ENCODE results near the gene TMEM242.

- no peak for TF ChIP-seq POLR2A (IDR thresholded peaks at IDR 0.05)
- TF ChIP-seq, protein P1, sequence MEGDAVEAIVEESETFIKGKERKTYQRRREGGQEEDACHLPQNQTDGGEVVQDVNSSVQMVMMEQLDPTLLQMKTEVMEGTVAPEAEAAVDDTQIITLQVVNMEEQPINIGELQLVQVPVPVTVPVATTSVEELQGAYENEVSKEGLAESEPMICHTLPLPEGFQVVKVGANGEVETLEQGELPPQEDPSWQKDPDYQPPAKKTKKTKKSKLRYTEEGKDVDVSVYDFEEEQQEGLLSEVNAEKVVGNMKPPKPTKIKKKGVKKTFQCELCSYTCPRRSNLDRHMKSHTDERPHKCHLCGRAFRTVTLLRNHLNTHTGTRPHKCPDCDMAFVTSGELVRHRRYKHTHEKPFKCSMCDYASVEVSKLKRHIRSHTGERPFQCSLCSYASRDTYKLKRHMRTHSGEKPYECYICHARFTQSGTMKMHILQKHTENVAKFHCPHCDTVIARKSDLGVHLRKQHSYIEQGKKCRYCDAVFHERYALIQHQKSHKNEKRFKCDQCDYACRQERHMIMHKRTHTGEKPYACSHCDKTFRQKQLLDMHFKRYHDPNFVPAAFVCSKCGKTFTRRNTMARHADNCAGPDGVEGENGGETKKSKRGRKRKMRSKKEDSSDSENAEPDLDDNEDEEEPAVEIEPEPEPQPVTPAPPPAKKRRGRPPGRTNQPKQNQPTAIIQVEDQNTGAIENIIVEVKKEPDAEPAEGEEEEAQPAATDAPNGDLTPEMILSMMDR (IDR thresholded peaks at IDR 0.05) = no peak
These were observed 50.9 kb downstream of the TMEM242 start for GRCh38 chr6:157272372-157272771.
